Peyer's patch (tissue), 4 donors: ENCODE data around the gene CUBN.

ENCODE experiments used
- CTCF ChIP-seq, 6 experiments: fragments of 450-650 bp in 4 of 6; fragments of 200-600 bp in 2 of 6; sonication (generic) in 1 of 6; IDR thresholded peaks; one replicate each; pipeline ENCODE4 v1.5.1; 2017 to 2019; ENCODE audit warnings: antibody characterized with exemption in 6 of 6, mild to moderate bottlenecking in 3 of 6, moderate library complexity in 1 of 6
- POLR2A ChIP-seq, 2 donors: fragments of 450-650 bp; IDR thresholded peaks; one replicate each; pipeline ENCODE4 v1.5.1; 2017; ENCODE audit warnings: antibody characterized with exemption in 2 of 2, mild to moderate bottlenecking in 2 of 2, moderate library complexity in 2 of 2

GRCh38 chr10:16909961-16910792 is 219.4 kb downstream of the CUBN start:
- no peak for TF ChIP-seq CTCF (IDR thresholded peaks at IDR 0.05)
- no peak for TF ChIP-seq POLR2A (IDR thresholded peaks at IDR 0.05)
